GM10248 (cell line): Measurements from ENCODE around the gene SLC25A13.

ENCODE experiments used
- CTCF ChIA-PET: fragments of 300-600 bp; sonication (Branson Sonifier 250); formaldehyde crosslinking; extraction: SDS; loops from one replicate; lab custom pipeline; 2021; ENCODE audit warnings: antibody characterized with exemption; lab: Yijun Ruan, JAX
- POLR2A ChIA-PET: fragments of 350-650 bp; sonication (Branson Sonifier 250); formaldehyde crosslinking; extraction: SDS; loops from one replicate; lab custom pipeline; 2020; ENCODE audit warnings: antibody characterized with exemption; lab: Yijun Ruan, JAX
- DNase-seq: peaks from one replicate; pipeline ENCODE4 v3.0.0; 2012; ENCODE audit errors: extremely low spot score
- CTCF ChIP-seq: IDR thresholded peaks from 2 replicates; pipeline ENCODE4 v1.5.1; 2012; ENCODE audit warnings: mild to moderate bottlenecking, low read depth; ENCODE audit errors: extremely low read depth, missing control alignments, control extremely low read depth

SLC25A13 gene

GRCh38 chr7:96202102-96202501, 119.8 kb downstream of the SLC25A13 start:
- CTCF ChIA-PET, result no interaction called here
- POLR2A ChIA-PET, result no interaction called here
- DNase-seq, result no peak

GRCh38 chr7:96200740-96201139, 121.2 kb downstream of the SLC25A13 start:
- ChIA-PET CTCF (no interaction called here), POLR2A (no interaction called here)
- no peak for DNase-seq
- TF ChIP-seq CTCF, result no peak

More at GRCh38 chr7:96202102-96202501, 119.8 kb downstream of the SLC25A13 start:
- no peak for TF ChIP-seq CTCF

- ChIA-PET POLR2A (no interaction called here), CTCF (no interaction called here)
- DNase-seq, result no peak
- TF ChIP-seq CTCF, result no peak
These were observed 122.5 kb downstream of the SLC25A13 start for GRCh38 chr7:96199421-96199820.

GRCh38 chr7:96198047-96198636, 123.8 kb downstream of the SLC25A13 start:
- CTCF ChIA-PET, result interaction anchor here (1.5 to 2.0 kb wide), 3 partner anchors 14 to 123 kb away, joined by 3 to 6 read pairs (median 5); no protein-coding TSS in a partner anchor

GRCh38 chr7:96196676-96197075, 125.2 kb downstream of the SLC25A13 start:
- no peak for DNase-seq
- no peak for TF ChIP-seq CTCF
- ChIA-PET POLR2A (no interaction called here), CTCF (interaction anchor here (0.8 to 1.9 kb wide), 5 partner anchors 8 to 121 kb away, joined by 3 to 5 read pairs (median 3); no protein-coding TSS in a partner anchor)

More at GRCh38 chr7:96198047-96198636, 123.8 kb downstream of the SLC25A13 start:
- no peak for DNase-seq
- POLR2A ChIA-PET, result no interaction called here
- no peak for TF ChIP-seq CTCF

GRCh38 chr7:96189129-96189820, 132.6 kb downstream of the SLC25A13 start:
- ChIA-PET POLR2A (no interaction called here), CTCF (interaction anchor here (1.5 kb wide), 1 partner anchor 26 kb away, joined by 3 read pairs; no protein-coding TSS in a partner anchor)
- DNase-seq, result no peak
- TF ChIP-seq CTCF, result no peak
